HG03097 (cell line): ENCODE measurements around the gene SLX9.
"Not testable (repeated sequence)": the region's sequence is repeated elsewhere in the genome, so short reads cannot be mapped to it uniquely, and the experiment has no call there.

ENCODE experiments used
- ATAC-seq: cut with Tn5 transposase; IDR thresholded peaks from one replicate; pipeline ENCODE4 v1.9.1; 2021; ENCODE audit not compliant: unreplicated experiment, low FRiP score

Gene SLX9

DNA sequence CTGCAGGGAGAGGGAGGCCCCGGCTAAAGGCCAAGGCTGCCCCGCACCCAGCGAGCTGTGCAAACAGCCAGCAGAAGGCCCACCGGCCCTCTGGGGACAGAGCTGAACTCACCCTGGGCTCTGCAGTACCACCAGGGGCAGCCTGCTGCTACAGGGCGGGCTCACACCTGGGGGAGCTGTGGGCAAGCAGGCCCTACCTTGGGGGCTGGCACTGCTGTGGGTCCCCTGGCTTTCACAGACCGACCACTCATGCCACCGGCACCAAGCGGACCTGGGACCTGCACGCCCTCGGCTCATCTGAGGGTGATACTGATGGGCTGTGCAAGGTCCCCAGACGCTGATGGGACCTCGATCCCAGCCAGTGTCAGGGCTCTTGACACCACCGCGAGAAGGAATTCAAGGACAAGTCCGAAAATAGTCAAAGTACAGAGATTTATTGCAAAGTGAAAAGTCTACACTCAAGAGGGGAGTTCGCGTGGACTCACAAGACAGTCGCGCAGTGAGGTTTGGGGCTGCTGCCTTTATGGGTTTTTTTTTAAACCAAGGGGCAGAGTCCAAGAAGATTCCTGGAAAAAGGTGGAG is 73.5 kb downstream of the SLX9 start:
- no peak for ATAC-seq

DNA sequence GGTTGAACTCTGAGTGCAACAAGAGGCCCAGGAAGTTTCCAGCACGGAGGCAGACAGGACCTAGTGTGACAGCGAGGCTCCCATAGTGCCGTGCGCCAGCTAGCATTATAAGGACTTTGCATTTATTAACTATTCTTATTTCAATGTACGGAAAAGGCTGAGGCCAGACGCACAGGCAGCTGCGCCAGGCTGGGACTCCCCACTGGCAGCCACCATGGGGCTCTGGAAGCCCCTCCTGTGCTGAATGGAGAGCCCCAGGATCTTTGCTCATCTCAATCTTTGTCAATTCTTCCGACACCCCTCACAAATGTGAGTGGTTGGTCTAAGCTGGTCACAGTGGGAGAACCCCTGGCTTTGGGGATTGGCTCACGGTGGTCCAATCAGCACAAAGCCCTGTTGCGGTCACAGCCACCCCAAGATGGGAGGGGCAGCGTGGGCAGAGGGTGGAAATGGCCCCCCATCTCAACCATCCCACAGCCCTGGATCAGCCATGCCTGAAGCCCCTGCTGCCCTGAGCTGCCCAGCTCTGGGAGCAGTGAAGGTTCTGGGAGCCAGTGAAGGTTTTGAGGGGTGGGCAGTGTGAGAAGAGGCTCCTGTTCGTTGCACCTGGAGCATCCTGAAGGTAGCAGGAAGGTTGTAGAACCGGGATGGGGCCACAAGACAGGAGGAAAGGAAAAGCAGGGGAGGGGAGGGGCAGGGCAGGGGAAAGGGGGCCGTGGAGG is 75.1 kb downstream of the SLX9 start:
- ATAC-seq = no peak

GRCh38 chr21:45015469-45015860 is 75.6 kb downstream of the SLX9 start:
- no peak for ATAC-seq

- no peak for ATAC-seq
These were observed 76.2 kb downstream of the SLX9 start for GRCh38 chr21:45016031-45016405.

DNA sequence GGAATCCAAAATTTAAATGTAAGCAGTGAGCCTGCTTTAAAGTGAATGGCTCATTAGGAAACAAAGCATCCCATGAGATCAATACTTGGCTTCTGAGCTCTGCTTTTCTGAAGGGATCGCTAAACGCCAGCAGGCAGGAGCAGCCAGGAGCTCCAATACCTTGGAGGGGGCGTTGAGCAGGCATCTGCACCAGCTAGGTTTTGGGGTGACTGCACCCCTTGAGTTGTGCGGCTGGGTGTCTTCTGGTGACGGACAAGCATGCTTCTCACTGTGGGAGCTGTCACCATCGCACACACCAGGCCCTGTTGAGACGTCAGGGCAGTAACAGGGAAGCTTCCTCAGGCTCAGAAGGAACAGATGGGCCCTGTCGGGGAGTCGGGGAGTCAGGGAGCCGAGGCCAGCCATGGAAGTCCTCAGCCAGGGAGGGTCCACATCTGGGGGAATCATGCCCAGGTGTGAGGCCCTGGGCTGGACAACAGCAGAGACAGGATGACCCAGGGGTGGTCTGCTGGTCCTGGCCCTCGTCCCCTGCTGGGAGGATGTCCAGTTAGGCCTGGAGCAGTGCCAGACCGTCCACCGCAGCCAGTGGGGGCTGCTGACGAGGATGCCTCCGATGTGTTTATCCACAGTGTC is 76.7 kb downstream of the SLX9 start:
- no peak for ATAC-seq

GRCh38 chr21:45017039-45017960 is 77.5 kb downstream of the SLX9 start:
- no peak for ATAC-seq

DNA sequence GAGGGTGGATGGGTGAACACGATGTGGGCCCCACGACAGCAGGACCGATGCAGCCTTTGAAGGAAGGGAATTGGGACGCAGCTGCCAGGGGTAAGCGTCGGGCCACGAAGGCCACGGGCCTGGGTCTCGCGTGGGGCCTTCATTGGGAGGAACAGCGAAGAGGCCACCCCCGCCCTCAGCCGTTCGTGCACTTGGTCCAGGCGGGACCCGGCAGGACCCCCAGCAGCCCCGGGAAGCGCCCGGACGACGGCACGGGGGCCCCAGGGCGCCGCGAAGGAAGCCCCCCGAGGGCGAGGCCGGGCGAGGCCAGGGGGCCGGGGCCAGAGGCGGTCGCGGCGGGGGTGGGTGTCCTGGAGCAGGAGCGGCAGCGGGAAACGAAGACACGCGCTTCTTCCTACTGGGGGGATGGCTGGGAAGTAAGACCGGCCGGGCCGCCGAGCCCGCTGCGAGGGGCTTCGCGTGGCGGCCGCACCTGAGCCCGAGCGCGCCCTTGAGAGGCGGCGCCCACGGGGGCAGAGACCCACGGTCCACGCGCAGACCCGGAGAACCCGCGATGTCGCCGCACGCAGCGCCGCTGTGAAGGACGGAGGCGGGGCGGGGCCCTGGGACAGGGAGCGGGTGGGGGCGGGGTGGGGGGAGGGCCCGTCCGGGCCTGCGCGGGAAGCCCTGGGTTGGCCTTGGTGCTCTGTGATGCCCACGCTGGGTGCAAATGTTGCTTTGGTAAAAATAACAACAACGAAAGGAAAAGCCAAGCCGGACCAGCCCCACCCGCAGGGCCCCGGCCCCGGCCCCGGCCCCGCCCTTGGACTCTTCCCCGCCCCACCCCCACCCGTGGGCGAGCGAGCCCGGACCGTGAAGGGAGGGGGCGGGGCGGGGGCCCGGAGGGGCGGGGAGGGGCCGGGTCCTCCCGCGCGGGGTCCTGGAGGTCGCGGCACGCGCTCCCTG is 78.6 kb downstream of the SLX9 start:
- ATAC-seq = no peak

DNA sequence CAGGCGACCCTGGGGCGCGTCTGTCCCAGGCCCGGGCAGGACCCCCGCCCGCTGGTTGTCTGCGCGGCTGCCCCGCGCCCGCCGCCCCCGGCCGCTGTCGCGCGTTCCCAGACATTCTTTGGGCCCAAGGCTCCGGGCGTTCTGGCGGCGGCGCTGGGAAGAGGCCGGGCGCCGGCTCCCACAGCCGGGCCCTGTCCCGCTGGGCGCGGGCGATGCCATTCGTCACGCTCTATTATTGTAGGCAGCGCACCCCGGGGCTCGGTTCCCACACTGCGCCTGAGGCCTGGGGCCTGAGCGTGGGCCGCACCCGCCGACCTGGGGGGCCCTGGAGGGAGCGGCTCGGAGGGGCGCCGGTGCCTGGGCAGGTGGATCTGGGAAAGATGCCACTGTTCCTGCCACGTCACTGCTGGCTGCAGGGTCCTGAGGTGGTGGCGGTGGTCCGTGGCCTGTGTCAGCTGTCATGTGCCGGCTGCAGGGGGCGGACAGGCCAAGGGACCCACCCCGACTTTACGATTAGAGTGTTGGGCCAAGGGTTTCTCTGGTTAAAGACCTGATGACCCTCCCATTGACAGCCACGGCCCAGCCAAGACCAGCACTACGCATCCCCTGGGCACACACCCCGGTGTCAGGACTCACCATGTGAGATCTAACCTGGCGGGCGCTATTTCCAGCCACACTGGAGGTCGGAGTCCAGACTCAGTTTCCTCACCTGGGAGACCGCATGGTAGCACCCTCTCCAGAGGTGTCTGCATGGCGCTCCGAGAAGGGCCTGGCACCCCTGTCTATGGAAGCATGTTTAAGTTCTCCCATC is 79.5 kb downstream of the SLX9 start:
- no peak for ATAC-seq

DNA sequence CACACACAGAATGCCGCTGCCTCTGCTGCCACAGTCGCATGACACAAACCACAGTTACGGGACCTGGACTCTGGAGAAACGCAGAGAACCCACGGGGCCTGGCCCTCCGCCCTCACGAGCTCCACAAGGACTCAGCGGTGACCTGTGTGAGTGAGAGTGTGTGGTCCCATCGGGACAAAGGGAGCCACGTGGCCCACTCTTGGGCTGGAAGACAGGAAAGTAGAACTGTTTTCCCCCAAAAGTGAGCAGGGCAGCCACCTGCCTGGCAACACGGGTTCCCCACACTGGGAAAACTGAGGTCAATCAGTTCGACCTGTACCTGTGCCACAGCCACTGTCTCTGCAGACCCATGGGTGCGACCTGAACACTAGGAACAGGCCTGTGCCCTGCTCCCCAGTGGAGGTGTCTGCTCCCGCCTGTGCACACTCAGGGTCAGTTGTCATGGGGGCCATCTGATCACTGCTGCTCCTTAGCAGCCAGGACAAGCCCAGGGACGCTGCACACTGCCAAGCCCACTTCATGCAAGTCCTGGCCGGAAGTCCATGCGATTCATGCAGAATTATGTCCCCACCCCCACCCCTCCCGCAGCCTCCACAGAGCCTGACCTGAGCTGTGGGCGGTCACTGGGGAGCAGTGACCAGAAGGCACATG is 80.2 kb downstream of the SLX9 start:
- ATAC-seq = no peak

DNA sequence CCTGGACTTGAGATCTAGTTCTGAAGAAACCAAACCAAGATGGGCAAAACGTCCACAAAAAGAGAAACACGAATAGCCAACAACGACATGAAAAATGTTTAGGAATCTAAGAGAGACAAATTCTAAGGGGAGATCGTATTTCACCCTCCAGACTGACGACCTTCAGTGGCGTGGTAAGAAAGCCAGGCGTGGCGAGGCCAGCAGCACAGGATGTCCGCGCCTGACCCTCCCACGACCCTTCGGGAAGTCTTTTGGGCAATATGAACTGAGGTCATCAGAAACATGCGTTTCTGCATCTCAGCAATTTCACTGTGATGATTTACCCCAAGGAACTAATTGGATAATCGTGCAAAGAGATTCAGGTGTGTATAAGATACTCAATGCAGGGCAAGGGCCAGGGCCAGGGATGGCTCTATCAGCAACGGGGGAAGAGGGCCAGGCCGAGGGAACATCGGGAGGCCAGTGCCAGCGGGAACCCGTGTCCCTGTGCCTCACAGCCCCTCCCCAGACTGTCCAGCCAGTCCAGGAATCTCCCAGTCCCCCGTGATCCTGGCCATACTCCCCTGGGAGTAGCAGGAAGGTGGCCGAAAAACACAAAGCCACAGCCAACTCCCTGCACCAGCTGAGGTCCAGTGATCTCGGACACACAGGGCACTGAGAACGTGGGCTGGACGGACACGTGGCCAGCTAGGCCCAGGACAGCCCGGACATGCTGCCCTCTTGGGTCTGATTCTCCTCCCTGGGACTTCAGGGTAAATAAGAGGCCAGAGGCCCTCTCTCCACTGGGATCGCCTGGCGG is 81.0 kb downstream of the SLX9 start:
- no peak for ATAC-seq

DNA sequence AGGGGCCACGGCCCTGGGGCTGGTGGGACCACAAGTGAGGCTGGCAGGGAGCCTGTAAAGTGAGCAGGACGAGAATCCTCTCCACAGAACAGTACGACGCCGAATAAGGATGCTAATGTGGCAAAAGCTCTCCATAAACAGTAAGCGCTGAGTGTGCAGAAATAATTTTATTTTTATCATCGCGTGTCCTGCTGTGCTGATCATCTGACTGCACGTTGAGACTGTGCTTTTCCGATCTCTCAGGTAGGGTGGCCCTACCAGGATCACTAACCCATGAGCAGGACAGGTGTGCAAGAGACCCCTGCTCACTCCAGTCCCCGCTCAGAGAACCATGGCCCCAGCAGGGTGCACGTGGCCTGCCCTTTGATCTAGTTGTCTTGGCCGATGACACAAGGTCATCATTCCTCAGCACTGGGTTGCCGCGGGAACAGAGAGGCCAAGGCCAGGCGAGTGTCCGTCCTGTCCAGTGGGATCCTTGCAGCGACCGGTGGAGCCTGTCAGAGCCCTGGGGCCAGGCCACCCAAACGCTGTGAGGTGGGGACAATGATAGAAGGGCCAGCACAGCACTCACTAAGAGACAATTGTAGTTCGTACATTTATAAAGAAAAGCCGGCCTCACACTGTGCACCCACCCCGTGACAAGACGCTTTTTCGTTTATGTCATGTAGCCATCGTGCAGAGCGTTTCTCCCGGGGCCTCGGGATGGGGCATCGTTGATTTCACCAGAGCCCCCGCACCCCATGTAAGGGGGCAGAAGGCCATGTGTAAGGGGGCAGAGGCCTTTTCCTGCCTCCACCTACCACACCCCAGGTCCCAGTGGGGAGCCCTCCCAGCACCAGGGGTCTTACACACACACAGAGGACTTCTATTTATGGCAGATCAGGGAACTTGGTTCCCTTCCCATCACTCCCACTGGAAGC is 81.9 kb downstream of the SLX9 start:
- ATAC-seq = no peak

DNA sequence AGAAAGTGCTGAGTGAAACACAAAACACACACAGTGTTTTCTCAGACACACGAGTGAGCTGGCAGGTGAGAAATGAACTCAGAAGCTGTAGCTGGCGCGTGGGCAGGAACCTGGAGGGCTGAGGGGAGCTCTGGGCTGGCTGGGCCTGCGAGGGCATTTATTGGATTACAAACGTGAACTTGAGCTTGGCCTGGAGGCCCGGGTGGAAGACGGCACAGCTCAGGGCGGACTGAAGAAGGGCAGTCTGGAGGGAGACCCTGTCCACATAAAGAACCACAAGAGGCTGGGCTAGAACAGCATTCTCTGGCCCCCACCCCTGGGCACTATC is 82.5 kb downstream of the SLX9 start:
- no peak for ATAC-seq

- no peak for ATAC-seq
These were observed 82.9 kb downstream of the SLX9 start for GRCh38 chr21:45022736-45023135.

DNA sequence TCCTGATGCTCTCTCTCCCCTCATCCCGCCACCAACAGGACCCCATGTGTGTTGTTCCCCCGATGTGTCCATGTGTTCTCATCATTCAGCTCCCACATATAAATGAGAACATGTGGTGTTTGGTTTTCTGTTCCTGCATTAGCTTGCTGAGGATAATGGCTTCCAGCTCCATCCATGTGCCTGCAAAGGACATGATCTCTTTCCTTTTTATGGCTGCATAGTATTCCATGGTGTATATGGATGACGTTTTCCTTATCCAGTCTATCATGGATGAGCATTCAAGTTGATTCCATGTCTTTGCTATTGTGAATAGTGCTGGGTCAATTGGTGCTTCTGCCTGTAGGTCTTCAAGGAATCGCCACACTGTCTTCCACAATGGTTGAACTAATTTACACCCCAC is 84.7 kb downstream of the SLX9 start:
- ATAC-seq = not testable (repeated sequence)

DNA sequence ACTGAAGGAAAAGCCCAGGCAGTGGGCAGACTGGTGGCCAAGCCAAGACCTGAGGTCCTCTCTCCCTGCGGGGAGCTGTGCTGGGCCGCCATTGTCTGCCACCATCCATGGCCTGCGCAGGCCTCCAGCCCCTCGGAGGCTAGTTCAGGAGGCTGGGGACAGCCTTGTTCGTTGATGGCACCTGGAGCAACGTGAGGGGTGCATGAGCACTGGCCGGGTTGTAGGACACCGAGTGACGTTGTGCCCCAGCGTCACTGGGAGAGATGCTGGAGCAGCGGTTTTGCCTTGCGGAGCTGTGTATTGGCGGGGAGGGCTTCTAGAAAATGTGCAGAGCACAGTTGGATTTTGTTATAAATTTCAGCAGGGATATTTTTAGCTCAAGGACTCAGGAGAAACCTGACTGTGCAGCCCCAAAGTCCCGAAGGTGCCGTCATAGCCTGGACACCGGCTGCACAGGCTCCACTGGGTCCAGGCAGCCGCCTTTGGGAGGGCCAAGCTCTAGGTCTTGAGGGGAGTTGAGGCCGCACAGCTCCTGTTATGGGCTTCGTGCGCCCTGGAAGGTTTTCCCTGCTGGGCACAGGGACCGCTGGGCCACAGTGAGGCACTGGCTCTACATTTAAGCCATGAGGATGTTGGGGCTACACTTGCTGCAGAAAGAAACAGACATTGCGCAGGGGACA is 86.4 kb downstream of the SLX9 start:
- ATAC-seq = no peak
